ENCODE measurements around the gene CACNG4. TPM values are rescaled to one million over a fixed set of nuclear protein-coding genes. Genes with fewer than 3 reads are reported as not detected.

Gene CACNG4
- total RNA-seq, 4 donors from 2014 or later, result 0.21 to 3.9 (median 0.26) TPM; not detected in 1

DNA sequence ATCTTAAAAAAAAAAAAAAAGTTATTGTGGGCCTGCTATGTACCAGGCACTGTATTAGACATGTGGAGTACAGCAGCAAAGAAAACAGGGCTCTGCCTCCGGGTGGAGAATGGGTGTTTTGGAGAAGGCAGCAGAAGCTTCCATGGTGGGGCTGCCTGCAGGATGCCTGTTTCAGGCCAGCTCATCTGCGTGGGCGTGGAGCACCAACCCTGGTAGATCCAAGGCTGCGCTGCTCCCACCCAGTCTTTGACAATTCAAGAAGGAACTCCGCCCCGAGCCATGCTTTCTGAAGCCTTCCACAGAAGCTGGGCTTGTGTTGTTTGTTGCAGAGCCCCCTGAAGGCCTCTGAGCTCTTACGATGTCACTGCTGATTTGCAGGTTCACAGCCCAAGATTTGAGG is 56.7 kb downstream of the CACNG4 start:
- no peak for DNase-seq
- intact Hi-C loops (cut with DNase I; ENCODE audit: low total_unique reads), result no loop called here
- no peaks in the 10 kb centered on the region for H3K36me3 ChIP-seq

DNA sequence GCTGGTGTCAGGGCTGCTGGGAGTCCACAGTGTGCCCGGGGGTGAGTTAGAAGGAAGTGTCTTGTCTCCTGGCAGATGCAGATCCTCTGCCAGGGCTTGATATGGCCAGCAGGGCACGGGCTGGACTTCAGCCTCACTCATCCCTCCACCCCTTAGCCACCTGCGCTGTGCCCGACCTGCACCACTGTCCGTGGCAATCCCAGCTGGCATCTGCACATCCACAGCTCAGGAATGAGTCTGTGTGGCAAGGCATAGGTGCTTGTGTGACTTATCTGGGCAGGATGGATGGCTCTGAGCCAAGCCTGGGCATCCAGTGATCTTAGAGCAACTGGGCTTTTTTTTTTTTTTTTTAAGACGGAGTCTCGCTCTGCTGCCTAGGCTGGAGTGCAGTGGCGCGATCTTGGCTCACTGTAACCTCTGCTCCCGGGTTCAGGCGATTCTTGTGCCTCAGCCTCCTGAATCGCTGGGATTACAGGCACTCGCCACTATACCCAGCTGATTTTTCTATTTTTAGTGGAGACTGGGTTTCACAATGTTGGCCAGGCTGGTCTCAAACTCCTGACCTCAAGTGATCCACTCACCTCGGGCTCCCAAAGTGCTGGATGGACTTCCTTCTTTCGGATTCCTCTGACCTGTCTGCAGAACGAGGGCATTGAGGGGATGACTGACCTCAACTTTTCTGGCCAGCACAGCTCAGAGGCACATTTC is 57.4 kb downstream of the CACNG4 start:
- H3K27ac ChIP-seq, result no peak overlapping the region
- no peak for TF ChIP-seq POLR2A (IDR thresholded peaks at IDR 0.05)
- TF ChIP-seq, protein P1, sequence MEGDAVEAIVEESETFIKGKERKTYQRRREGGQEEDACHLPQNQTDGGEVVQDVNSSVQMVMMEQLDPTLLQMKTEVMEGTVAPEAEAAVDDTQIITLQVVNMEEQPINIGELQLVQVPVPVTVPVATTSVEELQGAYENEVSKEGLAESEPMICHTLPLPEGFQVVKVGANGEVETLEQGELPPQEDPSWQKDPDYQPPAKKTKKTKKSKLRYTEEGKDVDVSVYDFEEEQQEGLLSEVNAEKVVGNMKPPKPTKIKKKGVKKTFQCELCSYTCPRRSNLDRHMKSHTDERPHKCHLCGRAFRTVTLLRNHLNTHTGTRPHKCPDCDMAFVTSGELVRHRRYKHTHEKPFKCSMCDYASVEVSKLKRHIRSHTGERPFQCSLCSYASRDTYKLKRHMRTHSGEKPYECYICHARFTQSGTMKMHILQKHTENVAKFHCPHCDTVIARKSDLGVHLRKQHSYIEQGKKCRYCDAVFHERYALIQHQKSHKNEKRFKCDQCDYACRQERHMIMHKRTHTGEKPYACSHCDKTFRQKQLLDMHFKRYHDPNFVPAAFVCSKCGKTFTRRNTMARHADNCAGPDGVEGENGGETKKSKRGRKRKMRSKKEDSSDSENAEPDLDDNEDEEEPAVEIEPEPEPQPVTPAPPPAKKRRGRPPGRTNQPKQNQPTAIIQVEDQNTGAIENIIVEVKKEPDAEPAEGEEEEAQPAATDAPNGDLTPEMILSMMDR (IDR thresholded peaks at IDR 0.05), result no peak
- intact Hi-C loops (cut with DNase I; ENCODE audit: low total_unique reads), result no loop called here
- DNase-seq, result no peak
- no peaks in the 10 kb centered on the region for H3K27me3 ChIP-seq
- H3K4me1 ChIP-seq, result no peaks in the 10 kb centered on the region
- H3K36me3 ChIP-seq, result no peaks in the 10 kb centered on the region
- H3K4me3 ChIP-seq, result no peak overlapping the region
- no peaks in the 10 kb centered on the region for H3K9me3 ChIP-seq

More for the DNA sequence above, 56.7 kb downstream of the CACNG4 start:
- H3K27ac ChIP-seq, result no peak overlapping the region
- H3K9me3 ChIP-seq, result no peaks in the 10 kb centered on the region
- TF ChIP-seq, protein P1 (IDR thresholded peaks at IDR 0.05), result no peak
- TF ChIP-seq POLR2A (IDR thresholded peaks at IDR 0.05), result no peak
- no peak overlapping the region for H3K4me3 ChIP-seq
- H3K27me3 ChIP-seq, result no peaks in the 10 kb centered on the region
- no peaks in the 10 kb centered on the region for H3K4me1 ChIP-seq

DNA sequence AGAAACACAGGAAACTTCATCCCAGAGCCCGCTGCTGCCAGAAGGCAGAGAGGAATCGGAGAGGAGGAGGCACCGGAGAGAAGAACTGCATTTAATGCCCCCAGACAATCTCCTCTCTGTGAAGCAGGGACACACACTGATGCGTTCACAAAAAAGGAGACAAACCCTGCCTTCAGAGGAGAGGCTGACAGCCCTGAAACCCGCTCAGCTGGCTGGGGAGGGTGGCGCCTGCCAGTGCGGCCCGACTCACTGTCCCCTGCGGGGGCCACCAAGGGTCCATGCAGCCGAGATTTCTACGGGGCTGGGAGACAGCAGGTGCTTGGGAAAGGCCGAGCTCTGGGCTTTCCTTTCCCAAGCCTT is 57.9 kb downstream of the CACNG4 start:
- no peaks in the 10 kb centered on the region for H3K9me3 ChIP-seq
- no peaks in the 10 kb centered on the region for H3K36me3 ChIP-seq
- H3K4me3 ChIP-seq, result no peak overlapping the region
- TF ChIP-seq, protein P1 (IDR thresholded peaks at IDR 0.05), result no peak
- no peak for TF ChIP-seq POLR2A (IDR thresholded peaks at IDR 0.05)
- intact Hi-C loops (cut with DNase I; ENCODE audit: low total_unique reads), result no loop called here
- no peak overlapping the region for H3K27ac ChIP-seq
- no peaks in the 10 kb centered on the region for H3K27me3 ChIP-seq
- H3K4me1 ChIP-seq, result no peaks in the 10 kb centered on the region
- DNase-seq, result no peak

DNA sequence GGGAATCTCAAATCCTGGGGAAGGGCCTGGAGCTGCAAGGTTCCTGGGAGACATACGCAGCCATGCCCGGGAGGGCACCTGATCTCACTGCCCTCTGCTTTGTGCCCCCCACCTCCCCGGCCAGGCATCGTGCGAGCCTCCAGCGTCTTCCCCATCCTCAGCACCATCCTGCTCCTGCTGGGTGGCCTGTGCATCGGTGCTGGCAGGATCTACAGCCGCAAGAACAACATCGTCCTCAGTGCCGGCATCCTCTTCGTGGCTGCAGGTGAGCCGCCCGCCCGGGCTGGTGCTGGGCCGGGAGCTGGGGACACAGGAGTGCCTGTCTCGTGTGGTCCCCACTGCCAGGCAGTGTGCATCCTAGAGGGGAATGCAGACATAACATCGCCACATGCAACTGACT is 60.2 kb downstream of the CACNG4 start:
- Histone ChIP-seq H3K36me3 (no peaks in the 10 kb centered on the region), H3K4me3 (no peak overlapping the region), H3K27me3 (no peaks in the 10 kb centered on the region), H3K9me3 (no peaks in the 10 kb centered on the region), H3K27ac (no peak overlapping the region), H3K4me1 (no peaks in the 10 kb centered on the region)
- intact Hi-C loops (cut with DNase I; ENCODE audit: low total_unique reads), result no loop called here
- DNase-seq, result no peak
- TF ChIP-seq POLR2A (IDR thresholded peaks at IDR 0.05), result no peak
- TF ChIP-seq, protein P1 (IDR thresholded peaks at IDR 0.05), result no peak

DNA sequence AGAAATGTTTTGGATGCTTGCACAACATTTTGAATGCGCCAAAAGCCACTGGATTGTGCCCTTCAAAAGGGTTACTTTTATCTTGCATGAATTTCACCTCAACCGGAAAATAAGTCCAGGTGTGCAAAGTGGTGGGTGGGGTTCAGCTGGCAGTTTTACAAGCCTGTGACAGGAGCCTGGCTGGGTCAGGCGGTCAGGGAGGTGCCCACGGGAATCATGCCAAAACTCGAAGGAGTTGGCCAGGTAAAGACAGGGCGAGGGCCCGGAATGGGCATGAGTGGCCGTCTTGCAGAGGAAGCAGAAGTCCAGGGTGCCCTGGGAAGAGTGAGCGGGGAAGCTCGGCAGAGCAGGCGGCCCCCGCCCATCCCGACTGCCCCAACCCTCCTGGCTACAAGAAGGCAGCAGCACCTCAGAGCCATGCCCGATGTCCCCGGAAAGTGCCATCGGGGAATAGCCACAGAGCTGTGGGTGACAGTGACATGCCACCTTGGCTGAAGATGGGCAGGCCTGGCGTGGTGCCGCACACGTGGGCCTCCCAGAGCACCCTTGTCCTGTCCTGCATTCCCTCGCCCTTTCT is 60.8 kb downstream of the CACNG4 start:
- Histone ChIP-seq H3K27me3 (no peaks in the 10 kb centered on the region), H3K9me3 (no peaks in the 10 kb centered on the region), H3K4me3 (no peak overlapping the region), H3K4me1 (no peaks in the 10 kb centered on the region), H3K36me3 (no peaks in the 10 kb centered on the region), H3K27ac (no peak overlapping the region)
- no peak for TF ChIP-seq POLR2A (IDR thresholded peaks at IDR 0.05)
- TF ChIP-seq, protein P1 (IDR thresholded peaks at IDR 0.05), result no peak
- DNase-seq, result no peak
- intact Hi-C loops (cut with DNase I; ENCODE audit: low total_unique reads), result no loop called here

Data from uterus (tissue), 4 donors.